ENCODE results near the gene LIN28A. TPM values are rescaled to one million over a fixed set of nuclear protein-coding genes. Genes with fewer than 3 reads are reported as not detected.
A peak's percentile ranks its signal among the peaks of the same experiment; 100 is the strongest.

LIN28A gene
- total and polyA plus RNA-seq, 4 donors, result not detected

- 97% methylated on average over 5 of the region's 5 CpGs for WGBS
- Histone ChIP-seq H3K27me3 (ENCODE audit: control insufficient read depth in 4 of 4, insufficient read depth in 4 of 4, low read length in 3 of 4) (no peaks in the 10 kb centered on the region), H3K27ac (ENCODE audit: low read depth in 1 of 2, low read length in 2 of 2) (no peak overlapping the region), H3K4me3 (ENCODE audit: low read depth in 1 of 3, low read length in 3 of 3) (no peak overlapping the region), H3K36me3 (ENCODE audit: control insufficient read depth in 4 of 4, insufficient read depth in 3 of 4, low read depth in 1 of 4, low read length in 3 of 4) (peaks cover 0 to 38% (median 24%) of the 10 kb centered on the region in 4 donors), H3K9ac (ENCODE audit: low read depth in 1 of 2, low read length in 2 of 2) (no peak overlapping the region), H3K4me1 (ENCODE audit: control insufficient read depth in 4 of 4, insufficient read depth in 4 of 4, low read length in 3 of 4) (peaks cover 1 to 35% (median 23%) of the 10 kb centered on the region in 4 donors), H3K9me3 (ENCODE audit: control insufficient read depth in 4 of 4, low read length in 3 of 4) (no peaks in the 10 kb centered on the region)
- no peak for TF ChIP-seq HNF4G (IDR thresholded peaks at IDR 0.05)
- no peak for TF ChIP-seq MAX (IDR thresholded peaks at IDR 0.05)
- TF ChIP-seq, protein P1, sequence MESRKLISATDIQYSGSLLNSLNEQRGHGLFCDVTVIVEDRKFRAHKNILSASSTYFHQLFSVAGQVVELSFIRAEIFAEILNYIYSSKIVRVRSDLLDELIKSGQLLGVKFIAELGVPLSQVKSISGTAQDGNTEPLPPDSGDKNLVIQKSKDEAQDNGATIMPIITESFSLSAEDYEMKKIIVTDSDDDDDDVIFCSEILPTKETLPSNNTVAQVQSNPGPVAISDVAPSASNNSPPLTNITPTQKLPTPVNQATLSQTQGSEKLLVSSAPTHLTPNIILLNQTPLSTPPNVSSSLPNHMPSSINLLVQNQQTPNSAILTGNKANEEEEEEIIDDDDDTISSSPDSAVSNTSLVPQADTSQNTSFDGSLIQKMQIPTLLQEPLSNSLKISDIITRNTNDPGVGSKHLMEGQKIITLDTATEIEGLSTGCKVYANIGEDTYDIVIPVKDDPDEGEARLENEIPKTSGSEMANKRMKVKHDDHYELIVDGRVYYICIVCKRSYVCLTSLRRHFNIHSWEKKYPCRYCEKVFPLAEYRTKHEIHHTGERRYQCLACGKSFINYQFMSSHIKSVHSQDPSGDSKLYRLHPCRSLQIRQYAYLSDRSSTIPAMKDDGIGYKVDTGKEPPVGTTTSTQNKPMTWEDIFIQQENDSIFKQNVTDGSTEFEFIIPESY (IDR thresholded peaks at IDR 0.05), result no peak
- no peak for TF ChIP-seq FOXA1 (IDR thresholded peaks at IDR 0.05)
- TF ChIP-seq ATF3 (IDR thresholded peaks at IDR 0.05), result no peak
- no peak for TF ChIP-seq YY1 (IDR thresholded peaks at IDR 0.05)
- no peak for TF ChIP-seq EGR1 (IDR thresholded peaks at IDR 0.05; ENCODE audit: low read depth in 2 of 2)
- TF ChIP-seq GABPA (IDR thresholded peaks at IDR 0.05 in 1 of 2, conservative IDR thresholded peaks at IDR 0.05 in 1 of 2), result no peak
- TF ChIP-seq TAF1 (conservative IDR thresholded peaks at IDR 0.05), result no peak
- TF ChIP-seq NR2F2 (IDR thresholded peaks at IDR 0.05), result no peak
- no peak for DNase-seq (ENCODE audit: low spot score)
Observed at GRCh38 chr1:26469558-26469957, 58.9 kb downstream of the LIN28A start.

DNA sequence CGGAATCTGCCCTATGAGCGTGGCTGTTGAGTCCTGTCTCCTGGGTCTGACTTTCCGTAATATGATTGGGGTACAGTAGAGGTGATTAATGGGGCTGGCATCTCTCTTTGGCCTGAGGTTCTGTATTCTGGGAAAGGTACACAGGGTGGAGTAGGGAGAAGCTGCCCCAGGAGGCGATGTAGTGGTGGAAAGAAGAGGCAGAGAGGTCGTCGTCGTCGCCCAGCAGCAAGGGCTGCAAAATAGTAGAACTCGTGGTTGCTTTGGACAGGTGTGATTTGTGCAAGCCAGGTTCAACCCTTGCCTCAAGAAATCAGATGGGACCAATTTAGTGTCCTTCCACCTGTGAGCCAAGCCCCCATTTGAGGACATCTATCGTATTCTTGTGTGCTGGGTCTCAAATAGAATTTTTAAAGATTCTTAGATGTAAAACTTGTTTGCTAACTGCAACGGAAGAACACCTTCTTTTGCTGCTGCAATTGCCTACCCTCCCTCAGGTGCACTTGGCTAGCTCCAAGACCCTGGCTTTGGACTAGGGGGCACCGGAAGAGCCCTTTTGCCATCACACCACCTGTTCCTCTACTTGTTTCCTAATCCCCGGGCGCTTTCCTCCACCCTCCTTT lies 60.4 kb downstream of the LIN28A start:
- Histone ChIP-seq H3K36me3 (ENCODE audit: control insufficient read depth in 4 of 4, insufficient read depth in 3 of 4, low read depth in 1 of 4, low read length in 3 of 4) (peaks cover 0 to 33% (median 19%) of the 10 kb centered on the region in 4 donors), H3K9ac (ENCODE audit: low read depth in 1 of 2, low read length in 2 of 2) (no peak overlapping the region), H3K27ac (ENCODE audit: low read depth in 1 of 2, low read length in 2 of 2) (peak overlapping the region in 1 of 2 donors; percentile 44), H3K9me3 (ENCODE audit: control insufficient read depth in 4 of 4, low read length in 3 of 4) (no peaks in the 10 kb centered on the region), H3K4me1 (ENCODE audit: control insufficient read depth in 4 of 4, insufficient read depth in 4 of 4, low read length in 3 of 4) (peaks cover 1 to 39% (median 25%) of the 10 kb centered on the region in 4 donors), H3K4me3 (ENCODE audit: low read depth in 1 of 3, low read length in 3 of 3) (peak overlapping the region in 1 of 3 donors; percentile 94), H3K27me3 (ENCODE audit: control insufficient read depth in 4 of 4, insufficient read depth in 4 of 4, low read length in 3 of 4) (no peaks in the 10 kb centered on the region)
- 53% methylated on average over 14 of the region's 14 CpGs for WGBS
- DNase-seq (ENCODE audit: low spot score), result no peak
- TF ChIP-seq RAD21 (IDR thresholded peaks at IDR 0.05), result no peak

DNA sequence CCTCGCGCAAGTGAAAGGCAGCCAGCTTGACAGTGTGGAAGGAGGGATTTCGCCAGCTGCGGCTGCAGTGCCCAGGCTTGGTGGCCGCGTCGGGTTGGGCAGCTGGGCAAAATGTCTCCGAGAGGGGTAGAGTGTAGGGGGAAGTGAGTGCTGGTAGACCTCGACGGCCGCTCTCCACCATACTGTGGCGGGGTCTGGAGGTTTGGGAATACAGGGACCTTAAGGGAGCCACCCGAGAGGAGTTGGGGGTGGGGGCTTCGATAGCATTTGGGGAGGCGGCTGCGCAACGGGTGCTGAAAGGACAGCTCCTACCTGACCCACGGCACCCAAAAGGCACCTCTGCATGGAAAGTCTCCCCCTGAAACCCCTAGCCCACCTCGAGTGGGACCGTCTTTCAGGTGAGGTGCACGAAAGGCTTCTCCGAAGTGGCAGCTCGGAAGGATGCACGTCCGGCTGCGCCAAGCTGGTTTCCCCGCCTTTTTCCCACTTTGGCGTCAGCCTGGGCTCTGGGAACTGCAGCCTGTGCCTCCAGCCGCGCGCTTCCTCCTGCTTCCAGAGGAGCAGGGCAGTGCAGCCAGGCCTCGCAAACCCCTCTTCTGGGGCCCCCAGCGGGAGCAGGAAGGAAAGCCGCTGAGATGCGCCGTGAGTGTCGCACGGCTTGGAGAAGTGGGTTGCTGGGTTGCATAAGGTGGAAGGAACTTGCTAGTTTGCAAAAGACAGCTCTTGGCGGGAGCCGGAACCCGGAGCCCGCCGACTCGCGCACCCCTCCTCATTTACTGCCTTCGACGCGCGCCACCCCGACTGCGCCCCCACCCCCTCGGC lies 61.1 kb downstream of the LIN28A start:
- Histone ChIP-seq H3K27ac (ENCODE audit: low read depth in 1 of 2, low read length in 2 of 2) (peak overlapping the region; percentile 44 to 100), H3K4me1 (ENCODE audit: control insufficient read depth in 4 of 4, insufficient read depth in 4 of 4, low read length in 3 of 4) (peaks cover 1 to 39% (median 25%) of the 10 kb centered on the region in 4 donors), H3K36me3 (ENCODE audit: control insufficient read depth in 4 of 4, insufficient read depth in 3 of 4, low read depth in 1 of 4, low read length in 3 of 4) (peaks cover 0 to 33% (median 18%) of the 10 kb centered on the region in 4 donors), H3K9ac (ENCODE audit: low read depth in 1 of 2, low read length in 2 of 2) (no peak overlapping the region), H3K4me3 (ENCODE audit: low read depth in 1 of 3, low read length in 3 of 3) (peak overlapping the region; percentile 53 to 94 (median 57)), H3K9me3 (ENCODE audit: control insufficient read depth in 4 of 4, low read length in 3 of 4) (no peaks in the 10 kb centered on the region), H3K27me3 (ENCODE audit: control insufficient read depth in 4 of 4, insufficient read depth in 4 of 4, low read length in 3 of 4) (no peaks in the 10 kb centered on the region)
- peak; percentile 69 for DNase-seq (ENCODE audit: low spot score)
- TF ChIP-seq FOXA1 (IDR thresholded peaks at IDR 0.05), result no peak
- peak; percentile 98 for TF ChIP-seq REST (IDR thresholded peaks at IDR 0.05)
- TF ChIP-seq NR2F2 (IDR thresholded peaks at IDR 0.05), result peak; percentile 22
- WGBS, result 1% methylated on average over 52 of the region's 52 CpGs

Data from liver (tissue), 9 donors.